Fibroblast of the conjunctiva (primary cell): ENCODE data around the gene FGFR1OP2.
A peak's percentile ranks its signal among the peaks of the same experiment; 100 is the strongest.

Experiments
- DNase-seq: peaks from one replicate; pipeline ENCODE4 v3.0.0-alpha.2; 2010; ENCODE audit warnings: low read depth

The FGFR1OP2 gene

GRCh38 chr12:27003421-27004381, 65.4 kb downstream of the FGFR1OP2 start:
- no peak for DNase-seq

GRCh38 chr12:27005495-27005894, 67.2 kb downstream of the FGFR1OP2 start:
- no peak for DNase-seq

GRCh38 chr12:27006797-27007467, 68.7 kb downstream of the FGFR1OP2 start:
- DNase-seq = no peak

GRCh38 chr12:27008081-27008480, 69.8 kb downstream of the FGFR1OP2 start:
- DNase-seq = no peak

GRCh38 chr12:27009881-27010301, 71.6 kb downstream of the FGFR1OP2 start:
- no peak for DNase-seq

GRCh38 chr12:27012239-27012981, 74.1 kb downstream of the FGFR1OP2 start:
- no peak for DNase-seq

GRCh38 chr12:27012982-27013255, 74.6 kb downstream of the FGFR1OP2 start:
- DNase-seq = no peak

- DNase-seq = peak; percentile 13
Observed at GRCh38 chr12:27013611-27014084, 75.4 kb downstream of the FGFR1OP2 start.

- peak; percentile 64 for DNase-seq
Observed at GRCh38 chr12:27014085-27014858, 76.0 kb downstream of the FGFR1OP2 start, which contains the start of gene TM7SF3. TSS of gene TM7SF3 (minus strand) at chr12:27014384. CDS start at chr12:27014168, 216 bp downstream.

- DNase-seq = no peak
Observed at GRCh38 chr12:27014859-27015729, 76.8 kb downstream of the FGFR1OP2 start.

- no peak for DNase-seq
Observed at GRCh38 chr12:27015730-27016076, 77.4 kb downstream of the FGFR1OP2 start.
